K562 (cell line): ENCODE results near the gene VAMP4.

Experiments
- CBX3 ChIP-seq, 2 experiments: IDR thresholded peaks; 1 replicate in 1 of 2; 2 replicates in 1 of 2; pipeline ENCODE4 v1.6.1; 2012; ENCODE audit warnings: inconsistent platforms in 2 of 2, low read length in 2 of 2, borderline replicate concordance in 1 of 2, control low read depth in 1 of 2
- EGR1 ChIP-seq: fragments of 450-650 bp; conservative IDR thresholded peaks from 2 replicates; pipeline ENCODE4 v1.6.1; 2017; ENCODE audit warnings: mild to moderate bottlenecking
- FOS ChIP-seq: IDR thresholded peaks from 3 replicates; pipeline ENCODE4 v1.6.1; 2011; ENCODE audit not compliant: insufficient read length; ENCODE audit errors: extremely low read depth
- PHF8 ChIP-seq: fragments of 200-600 bp; sonication (generic); IDR thresholded peaks from 2 replicates; pipeline ENCODE4 v1.6.1; 2012; ENCODE audit warnings: mixed run types, mild to moderate bottlenecking, inconsistent platforms, low read length, moderate library complexity, borderline replicate concordance
- ZC3H8 ChIP-seq: fragments of 450-650 bp; IDR thresholded peaks from 2 replicates; pipeline ENCODE4 v1.6.1; 2017

DNA sequence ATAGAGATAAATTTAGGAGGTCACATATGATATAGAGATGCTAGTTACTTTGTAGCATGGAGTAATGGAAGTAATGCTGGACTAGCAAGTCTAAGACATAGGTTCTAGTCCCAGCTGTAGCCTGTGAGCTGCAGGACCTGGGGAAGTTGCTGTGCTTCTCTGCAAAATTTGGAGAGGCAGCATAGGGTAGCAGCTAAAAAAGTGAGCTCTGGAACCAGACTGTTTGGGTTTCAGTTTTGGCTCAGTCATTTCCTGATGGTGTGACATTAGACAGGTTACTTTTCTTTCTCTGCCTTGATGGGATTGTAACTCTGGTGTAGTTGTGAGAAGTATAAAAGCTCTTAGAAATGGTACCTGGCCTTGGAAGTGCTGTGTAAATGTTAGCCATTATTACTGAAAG, 42.9 kb upstream of the VAMP4 start:
- no peak for TF ChIP-seq EGR1
- no peak for TF ChIP-seq PHF8
- TF ChIP-seq ZC3H8 = no peak
- no peak for TF ChIP-seq CBX3 (IDR thresholded peaks at IDR 0.05; ENCODE audit: borderline replicate concordance in 1 of 2, low read length in 2 of 2)
- TF ChIP-seq FOS = no peak
